H1 (cell line): ENCODE measurements around the gene SEMA4C. TPM values are rescaled to one million over a fixed set of nuclear protein-coding genes. Genes with fewer than 3 reads are reported as not detected.

Experiments used
- CTCF ChIA-PET: fragments of 300-600 bp; sonication (Branson Sonifier 250); formaldehyde crosslinking; loops from one replicate; lab custom pipeline; 2021; ENCODE audit not compliant: partially characterized antibody; lab: Charles Lee
- POLR2A ChIA-PET: fragments of 300-600 bp; sonication (Branson Sonifier 250); formaldehyde crosslinking; loops from one replicate; lab custom pipeline; 2021; ENCODE audit warnings: inconsistent platforms; ENCODE audit not compliant: partially characterized antibody; lab: Charles Lee
- DNase-seq, 2 experiments: peaks; one replicate each; pipeline versions ENCODE4 v3.0.0 to v3.0.0-alpha.2; 2010 to 2022; ENCODE audit warnings: low spot score in 2 of 2, low read depth in 1 of 2, mixed read lengths in 1 of 2
- FAIRE-seq: peaks from 2 replicates; lab custom pipeline; 2011; peaks lifted over from hg19 to GRCh38; lab: Jason Lieb, UNC
- H2AFZ ChIP-seq: 2 replicates; pipeline ENCODE4 v1.8.1; 2012; ENCODE audit warnings: low read length, inconsistent platforms
- H2AK5ac ChIP-seq: 2 replicates; pipeline ENCODE4 v1.6.1; 2013; ENCODE audit warnings: low read depth, low read length
- H2BK120ac ChIP-seq: replicated peaks from 2 replicates; pipeline ENCODE3; 2013; ENCODE audit warnings: low read depth, low read length, inconsistent platforms
- H2BK12ac ChIP-seq: 2 replicates; pipeline ENCODE4 v1.6.1; 2013; ENCODE audit warnings: low read depth, low read length
- H2BK15ac ChIP-seq: 2 replicates; pipeline ENCODE4 v1.6.1; 2013; ENCODE audit warnings: low read length
- H2BK20ac ChIP-seq: 2 replicates; pipeline ENCODE4 v1.6.1; 2013; ENCODE audit warnings: low read length
- H2BK5ac ChIP-seq: 2 replicates; pipeline ENCODE4 v1.6.1; 2013; ENCODE audit warnings: low read depth, low read length
- H3K14ac ChIP-seq: 2 replicates; pipeline ENCODE4 v1.6.1; 2013; ENCODE audit warnings: inconsistent platforms; ENCODE audit not compliant: insufficient read length
- H3K18ac ChIP-seq: 2 replicates; pipeline ENCODE4 v1.6.1; 2013; ENCODE audit warnings: low read length; ENCODE audit errors: extremely low read depth
- H3K23ac ChIP-seq: 2 replicates; pipeline ENCODE4 v1.6.1; 2013; ENCODE audit warnings: inconsistent platforms; ENCODE audit not compliant: insufficient read length
- H3K23me2 ChIP-seq: 2 replicates; pipeline ENCODE4 v1.6.1; 2013; ENCODE audit warnings: low read depth, low read length
- H3K27ac ChIP-seq: 2 replicates; pipeline ENCODE4 v1.6.1; 2011; ENCODE audit warnings: low read depth, low read length, inconsistent platforms
- H3K27me3 ChIP-seq, 4 experiments: replicated peaks in 1 of 4; 1 replicate in 1 of 4; 2 replicates in 3 of 4; pipeline versions ENCODE4 v1.6.1 to v1.8.1; 2011 to 2013; ENCODE audit warnings: low read length in 3 of 4, mild to moderate bottlenecking in 3 of 4, inconsistent platforms in 2 of 4, mixed read lengths in 2 of 4, moderate library complexity in 1 of 4; ENCODE audit not compliant: control insufficient read depth in 3 of 4, insufficient read depth in 3 of 4; ENCODE audit errors: extremely low read depth in 1 of 4
- H3K36me3 ChIP-seq, 4 experiments: 2 replicates each; pipeline versions ENCODE4 v1.6.1 to v1.8.1; 2011 to 2013; ENCODE audit warnings: mild to moderate bottlenecking in 4 of 4, low read length in 3 of 4, moderate library complexity in 2 of 4, control low read depth in 1 of 4, inconsistent platforms in 1 of 4; ENCODE audit not compliant: insufficient read depth in 4 of 4, control insufficient read depth in 2 of 4
- H3K4ac ChIP-seq: replicated peaks from 2 replicates; pipeline ENCODE3; 2013; ENCODE audit warnings: low read length, low read depth, mixed read lengths, inconsistent platforms; ENCODE audit not compliant: insufficient read length
- H3K4me1 ChIP-seq, 4 experiments: replicated peaks in 1 of 4; 1 replicate in 1 of 4; 2 replicates in 3 of 4; pipeline versions ENCODE4 v1.6.1 to v1.8.1; 2011 to 2013; ENCODE audit warnings: low read length in 3 of 4, inconsistent platforms in 2 of 4, mixed read lengths in 1 of 4; ENCODE audit not compliant: insufficient read depth in 4 of 4, control insufficient read depth in 3 of 4
- H3K4me2 ChIP-seq, 2 experiments: 2 replicates each; pipeline versions ENCODE4 v1.6.1 to v1.8.1; 2011 to 2013; ENCODE audit warnings: low read depth in 2 of 2, low read length in 2 of 2, control low read depth in 1 of 2, inconsistent platforms in 1 of 2, mild to moderate bottlenecking in 1 of 2; ENCODE audit not compliant: insufficient read depth in 1 of 2
- H3K4me3 ChIP-seq, 4 experiments: fragments of 200-600, 300-600 bp in 1 of 4; sonication (generic), shearing (Covaris generic), sonication (Bioruptor Twin) in 1 of 4; 2 replicates each; pipeline versions ENCODE4 v1.5.1 to v1.8.1; 2011 to 2016; ENCODE audit warnings: low read length in 4 of 4, low read depth in 3 of 4, control low read depth in 2 of 4, inconsistent platforms in 2 of 4, mild to moderate bottlenecking in 2 of 4, mixed read lengths in 1 of 4, moderate library complexity in 1 of 4; ENCODE audit not compliant: insufficient read depth in 2 of 4; ENCODE audit errors: extremely low read depth in 1 of 4
- H3K56ac ChIP-seq: replicated peaks from 2 replicates; pipeline ENCODE3; 2013; ENCODE audit warnings: low read depth, mild to moderate bottlenecking, mixed read lengths, low read length, inconsistent platforms; ENCODE audit not compliant: insufficient read length
- H3K79me1 ChIP-seq: 2 replicates; pipeline ENCODE4 v1.6.1; 2013; ENCODE audit warnings: low read depth, low read length, control low read depth
- H3K79me2 ChIP-seq, 2 experiments: 2 replicates each; pipeline versions ENCODE4 v1.6.1 to v1.8.1; 2012 to 2013; ENCODE audit warnings: low read length in 2 of 2, mild to moderate bottlenecking in 2 of 2, inconsistent platforms in 1 of 2; ENCODE audit not compliant: insufficient read depth in 2 of 2, control insufficient read depth in 1 of 2
- H3K9ac ChIP-seq, 4 experiments: replicated peaks in 1 of 4; 1 replicate in 1 of 4; 2 replicates in 3 of 4; pipeline versions ENCODE4 v1.6.1 to v1.8.1; 2011 to 2013; ENCODE audit warnings: low read depth in 3 of 4, low read length in 3 of 4, control low read depth in 2 of 4, mild to moderate bottlenecking in 2 of 4, moderate library complexity in 2 of 4, inconsistent platforms in 1 of 4; ENCODE audit errors: extremely low read depth in 1 of 4
- H3K9me3 ChIP-seq, 2 experiments: 2 replicates each; pipeline versions ENCODE4 v1.6.1 to v1.8.1; 2012 to 2013; ENCODE audit warnings: mild to moderate bottlenecking in 2 of 2, moderate library complexity in 2 of 2, control low read depth in 1 of 2, inconsistent platforms in 1 of 2, low read depth in 1 of 2, low read length in 1 of 2, mixed read lengths in 1 of 2; ENCODE audit not compliant: insufficient read depth in 2 of 2
- H4K20me1 ChIP-seq, 2 experiments: replicated peaks in 1 of 2; 2 replicates each; pipeline versions ENCODE3 to v1.8.1; 2011 to 2013; ENCODE audit warnings: inconsistent platforms in 2 of 2, low read length in 2 of 2, mild to moderate bottlenecking in 1 of 2; ENCODE audit not compliant: insufficient read depth in 2 of 2, control insufficient read depth in 1 of 2
- H4K5ac ChIP-seq: 2 replicates; pipeline ENCODE4 v1.6.1; 2013; ENCODE audit warnings: low read length, low read depth, mixed read lengths, inconsistent platforms; ENCODE audit not compliant: insufficient read length
- H4K8ac ChIP-seq: 2 replicates; pipeline ENCODE4 v1.8.0; 2013; ENCODE audit warnings: mild to moderate bottlenecking, moderate library complexity, low read length, inconsistent platforms; ENCODE audit not compliant: insufficient read depth; ENCODE audit errors: extremely low read depth
- H4K91ac ChIP-seq: replicated peaks from 2 replicates; pipeline ENCODE3; 2013; ENCODE audit warnings: low read length, mixed read lengths, inconsistent platforms; ENCODE audit not compliant: insufficient read length
- ASH2L ChIP-seq: fragments of 200-600, 300-600 bp; sonication (generic); IDR thresholded peaks from one replicate; pipeline ENCODE4 v1.7.1; 2017; ENCODE audit warnings: low read length
- CREB1 ChIP-seq: IDR thresholded peaks from 2 replicates; pipeline ENCODE4 v1.6.1; 2012; ENCODE audit warnings: inconsistent platforms
- FOSL1 ChIP-seq: IDR thresholded peaks from 2 replicates; pipeline ENCODE4 v1.6.1; 2011; ENCODE audit warnings: mild to moderate bottlenecking, low read depth, low read length, moderate library complexity; ENCODE audit not compliant: insufficient read depth
- RFX5 ChIP-seq: IDR thresholded peaks from 2 replicates; pipeline ENCODE4 v1.6.1; 2011; ENCODE audit warnings: low read depth, low read length, improper control_type of control experiment, borderline replicate concordance
- RNF2 ChIP-seq: fragments of 200-900, 300-1000 bp; sonication (generic); IDR thresholded peaks from 2 replicates; pipeline ENCODE4 v1.7.1; 2016; ENCODE audit warnings: borderline replicate concordance, low read depth, mild to moderate bottlenecking, antibody characterized with exemption, low read length; ENCODE audit not compliant: poor library complexity, severe bottlenecking; ENCODE audit errors: missing control alignments
- SIN3A ChIP-seq, 2 experiments: IDR thresholded peaks in 1 of 2; conservative IDR thresholded peaks in 1 of 2; 2 replicates each; pipeline ENCODE4 v1.6.1; 2011 to 2012; ENCODE audit warnings: low read length in 2 of 2, improper control_type of control experiment in 1 of 2, low read depth in 1 of 2, mild to moderate bottlenecking in 1 of 2
- SRF ChIP-seq: IDR thresholded peaks from 2 replicates; pipeline ENCODE4 v1.6.1; 2011; ENCODE audit warnings: mild to moderate bottlenecking, low read depth, low read length, moderate library complexity
- WGBS, 2 experiments: shearing (Covaris generic) in 1 of 2; methylation state at CpG; one replicate each; pipeline versions ENCODE4 v1.1.6 to v1.1.7; 2013 to 2015; ENCODE audit warnings: low lambda C conversion rate in 2 of 2, mixed read lengths in 2 of 2, inconsistent platforms in 1 of 2, low coverage in 1 of 2, missing lambda C conversion rate in 1 of 2; ENCODE audit not compliant: insufficient replicate concordance in 2 of 2, insufficient coverage in 1 of 2, insufficient read length in 1 of 2; ENCODE audit errors: extremely low coverage in 1 of 2, missing lambda C conversion rate in 1 of 2; 5-methylcytosine and 5-hydroxymethylcytosine counted together
- polyA plus RNA-seq, 7 experiments: library from polyadenylated mRNA; depleted of rRNA in 3 of 7; stranded (reverse) in 5 of 7; unstranded in 2 of 7; fragments of >200 nt in 5 of 7; fragments of 200-250 nt in 2 of 7; gene quantifications; 1 replicate in 5 of 7; 2 replicates in 1 of 7; 4 replicates in 1 of 7; pipeline versions ENCODE4 v1.2.1 to v1.2.3, GENCODE V29; 2011 to 2013; ENCODE audit warnings: missing spikeins in 2 of 7, mixed read lengths in 2 of 7
- total RNA-seq: library from RNA; stranded (reverse); fragmentation: NEBNext Ultra II Directional; extraction: Animal tissue kit (Norgen Biotek cat#: 25700); gene quantifications from 2 replicates; pipeline ENCODE4 v1.2.1, GENCODE V29; 2021
- TF ChIP-seq, protein P1 (sequence below), 3 experiments: IDR thresholded peaks; 1 replicate in 2 of 3; 2 replicates in 1 of 3; pipeline versions ENCODE4 v1.5.1 to v1.6.1; 2011; ENCODE audit warnings: low read length in 3 of 3, mild to moderate bottlenecking in 3 of 3, inconsistent platforms in 2 of 3, low read depth in 1 of 3, moderate library complexity in 1 of 3; ENCODE audit not compliant: insufficient read depth in 1 of 3; ENCODE audit errors: control extremely low read depth in 1 of 3
- TF ChIP-seq, protein P2 (sequence below): IDR thresholded peaks from 2 replicates; pipeline ENCODE4 v1.6.1; 2012; ENCODE audit warnings: inconsistent platforms

The SEMA4C gene
- total and polyA plus RNA-seq, 2 of the 8 experiments (the other 6 are each of a cell fraction or from before 2014, with no cell fraction given) = 47.5 to 67.3 TPM

- Histone ChIP-seq H2BK5ac (no peak overlapping the region), H2BK120ac (no peak overlapping the region), H3K9ac (no peak overlapping the region), H2BK12ac (no peak overlapping the region), H3K79me1 (peaks cover 15% of the 10 kb centered on the region), H2AK5ac (no peak overlapping the region), H2AFZ (no peak overlapping the region), H3K23me2 (peaks cover 17% of the 10 kb centered on the region), H4K8ac (no peak overlapping the region), H3K23ac (no peak overlapping the region), H3K36me3 (no peaks in the 10 kb centered on the region), H2BK15ac (no peak overlapping the region), H3K79me2 (peaks cover 3 to 17% of the 10 kb centered on the region in 2 experiments; a peak in 3 of 4 replicates), H3K4me3 (no peak overlapping the region), H3K4me2 (no peak overlapping the region), H3K27ac (no peak overlapping the region), H3K14ac (no peak overlapping the region), H3K4ac (no peak overlapping the region), H3K18ac (no peak overlapping the region), H4K20me1 (peaks cover 9 to 13% of the 10 kb centered on the region in 2 experiments), H4K91ac (no peak overlapping the region), H3K56ac (no peak overlapping the region), H3K9me3 (no peaks in the 10 kb centered on the region), H4K5ac (no peak overlapping the region), H3K4me1 (peaks cover 0 to 10% (median 10%) of the 10 kb centered on the region in 4 experiments; a peak in 6 of 7 replicates), H3K27me3 (no peaks in the 10 kb centered on the region; a peak in 1 of 7 replicates), H2BK20ac (no peak overlapping the region)
- no peak for TF ChIP-seq ASH2L
- TF ChIP-seq RNF2 = no peak
- TF ChIP-seq, protein P1, sequence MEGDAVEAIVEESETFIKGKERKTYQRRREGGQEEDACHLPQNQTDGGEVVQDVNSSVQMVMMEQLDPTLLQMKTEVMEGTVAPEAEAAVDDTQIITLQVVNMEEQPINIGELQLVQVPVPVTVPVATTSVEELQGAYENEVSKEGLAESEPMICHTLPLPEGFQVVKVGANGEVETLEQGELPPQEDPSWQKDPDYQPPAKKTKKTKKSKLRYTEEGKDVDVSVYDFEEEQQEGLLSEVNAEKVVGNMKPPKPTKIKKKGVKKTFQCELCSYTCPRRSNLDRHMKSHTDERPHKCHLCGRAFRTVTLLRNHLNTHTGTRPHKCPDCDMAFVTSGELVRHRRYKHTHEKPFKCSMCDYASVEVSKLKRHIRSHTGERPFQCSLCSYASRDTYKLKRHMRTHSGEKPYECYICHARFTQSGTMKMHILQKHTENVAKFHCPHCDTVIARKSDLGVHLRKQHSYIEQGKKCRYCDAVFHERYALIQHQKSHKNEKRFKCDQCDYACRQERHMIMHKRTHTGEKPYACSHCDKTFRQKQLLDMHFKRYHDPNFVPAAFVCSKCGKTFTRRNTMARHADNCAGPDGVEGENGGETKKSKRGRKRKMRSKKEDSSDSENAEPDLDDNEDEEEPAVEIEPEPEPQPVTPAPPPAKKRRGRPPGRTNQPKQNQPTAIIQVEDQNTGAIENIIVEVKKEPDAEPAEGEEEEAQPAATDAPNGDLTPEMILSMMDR (IDR thresholded peaks at IDR 0.05; ENCODE audit: control extremely low read depth in 1 of 3, insufficient read depth in 1 of 3, low read depth in 1 of 3, low read length in 3 of 3) = no peak
- TF ChIP-seq, protein P2, sequence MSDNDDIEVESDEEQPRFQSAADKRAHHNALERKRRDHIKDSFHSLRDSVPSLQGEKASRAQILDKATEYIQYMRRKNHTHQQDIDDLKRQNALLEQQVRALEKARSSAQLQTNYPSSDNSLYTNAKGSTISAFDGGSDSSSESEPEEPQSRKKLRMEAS = no peak
- TF ChIP-seq SRF = no peak
- TF ChIP-seq FOSL1 = no peak
- no peak for TF ChIP-seq RFX5
- no peak for TF ChIP-seq SIN3A (conservative IDR thresholded peaks at IDR 0.05 in 1 of 2, IDR thresholded peaks at IDR 0.05 in 1 of 2; ENCODE audit: low read depth in 1 of 2, low read length in 2 of 2)
- no peak for TF ChIP-seq CREB1
- no peak for DNase-seq
- POLR2A ChIA-PET = interaction anchor here (1.0 to 1.8 kb wide), 4 partner anchors 8 to 284 kb away, joined by 3 to 8 read pairs (median 3); no protein-coding TSS in a partner anchor
- FAIRE-seq = no peak
- CTCF ChIA-PET = interaction anchor here (0.6 to 3.4 kb wide), 5 partner anchors 29 to 1191 kb away, joined by 3 to 14 read pairs (median 5); partner anchors contain the start of gene CNNM4
- 92% methylated on average over 4 of the region's 4 CpGs; no CpG with 5 or more reads in 1 of the 2 experiments for WGBS, 2 experiments
Observed at GRCh38 chr2:96813656-96814055, 56.2 kb downstream of the SEMA4C start.
